ENCODE results near the gene ANKAR.

DNA sequence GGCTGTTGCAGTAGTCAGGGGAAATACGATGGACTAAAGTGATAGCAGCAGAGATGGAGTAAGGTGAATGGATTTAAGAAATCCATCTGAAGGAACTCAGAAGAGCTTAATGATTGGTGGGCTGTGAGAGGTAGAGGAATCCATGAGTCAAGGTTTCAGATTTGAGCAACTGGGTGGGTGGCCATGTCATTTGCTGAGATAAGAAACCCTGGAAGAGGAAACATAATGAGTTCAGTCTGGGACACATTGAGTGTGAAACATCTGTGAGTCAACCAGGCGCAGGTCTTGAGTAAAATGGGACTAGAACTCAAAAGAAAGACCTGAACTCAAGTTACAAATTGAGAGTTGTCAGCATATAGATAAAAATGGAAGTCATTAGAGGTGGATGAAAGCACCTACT lies 32.9 kb upstream of the ANKAR start:
- TF ChIP-seq POLR2AphosphoS5 (IDR thresholded peaks at IDR 0.05) = no peak
- TF ChIP-seq, protein P1, sequence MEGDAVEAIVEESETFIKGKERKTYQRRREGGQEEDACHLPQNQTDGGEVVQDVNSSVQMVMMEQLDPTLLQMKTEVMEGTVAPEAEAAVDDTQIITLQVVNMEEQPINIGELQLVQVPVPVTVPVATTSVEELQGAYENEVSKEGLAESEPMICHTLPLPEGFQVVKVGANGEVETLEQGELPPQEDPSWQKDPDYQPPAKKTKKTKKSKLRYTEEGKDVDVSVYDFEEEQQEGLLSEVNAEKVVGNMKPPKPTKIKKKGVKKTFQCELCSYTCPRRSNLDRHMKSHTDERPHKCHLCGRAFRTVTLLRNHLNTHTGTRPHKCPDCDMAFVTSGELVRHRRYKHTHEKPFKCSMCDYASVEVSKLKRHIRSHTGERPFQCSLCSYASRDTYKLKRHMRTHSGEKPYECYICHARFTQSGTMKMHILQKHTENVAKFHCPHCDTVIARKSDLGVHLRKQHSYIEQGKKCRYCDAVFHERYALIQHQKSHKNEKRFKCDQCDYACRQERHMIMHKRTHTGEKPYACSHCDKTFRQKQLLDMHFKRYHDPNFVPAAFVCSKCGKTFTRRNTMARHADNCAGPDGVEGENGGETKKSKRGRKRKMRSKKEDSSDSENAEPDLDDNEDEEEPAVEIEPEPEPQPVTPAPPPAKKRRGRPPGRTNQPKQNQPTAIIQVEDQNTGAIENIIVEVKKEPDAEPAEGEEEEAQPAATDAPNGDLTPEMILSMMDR (IDR thresholded peaks at IDR 0.05) = no peak
- no peak for TF ChIP-seq POLR2A (IDR thresholded peaks at IDR 0.05)

All from stomach (tissue), 4 donors.